HEK293T (cell line): ENCODE data around the gene ENDOG.
A peak's percentile ranks its signal among the peaks of the same experiment; 100 is the strongest.
"Not testable (repeated sequence)": the region's sequence is repeated elsewhere in the genome, so short reads cannot be mapped to it uniquely, and the experiment has no call there.

Experiments used
- CTCF ChIA-PET: fragments of 350-600 bp; formaldehyde crosslinking; extraction: SDS; loops from one replicate; lab custom pipeline; 2021; ENCODE audit warnings: antibody characterized with exemption, inconsistent platforms; lab: Yijun Ruan, JAX
- POLR2A ChIA-PET: fragments of 350-600 bp; formaldehyde crosslinking; extraction: SDS; loops from one replicate; lab custom pipeline; 2020; ENCODE audit warnings: antibody characterized with exemption, inconsistent platforms; lab: Yijun Ruan, JAX
- DNase-seq: peaks from one replicate; pipeline ENCODE4 v3.0.0; 2012; ENCODE audit warnings: mixed read lengths; ENCODE audit errors: extremely low spot score
- ARNT ChIP-seq: fragments of 450-650 bp; IDR thresholded peaks from 2 replicates; pipeline ENCODE4 v1.6.1; 2017; ENCODE audit warnings: mild to moderate bottlenecking
- BHLHE40 ChIP-seq: fragments of 450-650 bp; IDR thresholded peaks from 2 replicates; pipeline ENCODE4 v1.6.1; 2016; ENCODE audit warnings: mild to moderate bottlenecking, moderate library complexity, borderline replicate concordance
- CTBP1 ChIP-seq: fragments of 450-650 bp; IDR thresholded peaks from 2 replicates; pipeline ENCODE4 v1.6.1; 2016; ENCODE audit warnings: borderline replicate concordance
- ELF4 ChIP-seq: fragments of 450-650 bp; IDR thresholded peaks from 2 replicates; pipeline ENCODE4 v1.6.1; 2017; ENCODE audit warnings: antibody characterized with exemption
- FOXA1 ChIP-seq: fragments of 450-650 bp; IDR thresholded peaks from 2 replicates; pipeline ENCODE4 v1.6.1; 2016; ENCODE audit warnings: mild to moderate bottlenecking
- FOXK2 ChIP-seq: fragments of 450-650 bp; IDR thresholded peaks from 2 replicates; pipeline ENCODE4 v1.6.1; 2016; ENCODE audit warnings: mild to moderate bottlenecking
- FOXM1 ChIP-seq: fragments of 450-650 bp; IDR thresholded peaks from 2 replicates; pipeline ENCODE4 v1.6.1; 2017; ENCODE audit warnings: mild to moderate bottlenecking, borderline replicate concordance
- HDGF ChIP-seq: fragments of 450-650 bp; IDR thresholded peaks from 2 replicates; pipeline ENCODE4 v1.6.1; 2017; ENCODE audit warnings: antibody characterized with exemption, borderline replicate concordance
- L3MBTL2 ChIP-seq: fragments of 450-650 bp; conservative IDR thresholded peaks from 2 replicates; pipeline ENCODE4 v1.6.1; 2016; ENCODE audit warnings: mild to moderate bottlenecking
- LEF1 ChIP-seq: fragments of 450-650 bp; IDR thresholded peaks from 2 replicates; pipeline ENCODE4 v1.6.1; 2017; ENCODE audit warnings: mild to moderate bottlenecking, borderline replicate concordance
- NFRKB ChIP-seq: fragments of 450-650 bp; IDR thresholded peaks from 2 replicates; pipeline ENCODE4 v1.6.1; 2016; ENCODE audit warnings: mild to moderate bottlenecking, moderate library complexity
- PKNOX1 ChIP-seq: fragments of 450-650 bp; IDR thresholded peaks from 2 replicates; pipeline ENCODE4 v1.6.1; 2016
- SP1 ChIP-seq: fragments of 450-650 bp; IDR thresholded peaks from 2 replicates; pipeline ENCODE4 v1.6.1; 2017
- SUZ12 ChIP-seq: fragments of 450-650 bp; IDR thresholded peaks from 2 replicates; pipeline ENCODE4 v1.6.1; 2016; ENCODE audit warnings: mild to moderate bottlenecking
- TARDBP ChIP-seq: fragments of 450-650 bp; IDR thresholded peaks from 2 replicates; pipeline ENCODE4 v1.6.1; 2016
- ZNF384 ChIP-seq: fragments of 450-650 bp; IDR thresholded peaks from 2 replicates; pipeline ENCODE4 v1.6.1; 2016

ENDOG gene

GRCh38 chr9:128862401-128862851 is 44.1 kb downstream of the ENDOG start:
- ChIA-PET CTCF (interaction anchor here (0.7 to 2.2 kb wide), 3 partner anchors 9 to 66 kb away, joined by 3 to 7 read pairs (median 6); no protein-coding TSS in a partner anchor), POLR2A (interaction anchor here (1.4 kb wide), 1 partner anchor 33 kb away, joined by 3 read pairs; the partner anchor contains the start of gene SPOUT1)
- no peak for DNase-seq
- TF ChIP-seq FOXM1 (no peak), CTBP1 (no peak), L3MBTL2 (no peak), BHLHE40 (no peak), ARNT (no peak), FOXK2 (no peak), TARDBP (no peak), NFRKB (no peak), SUZ12 (no peak)

- POLR2A ChIA-PET, result no interaction called here
- DNase-seq, result peak; percentile 89
- TF ChIP-seq CTBP1 (no peak), TARDBP (no peak), ARNT (no peak), NFRKB (no peak), LEF1 (no peak), PKNOX1 (no peak), HDGF (no peak), FOXM1 (no peak), FOXK2 (no peak), ZNF384 (no peak), SUZ12 (no peak), BHLHE40 (no peak), FOXA1 (no peak), SP1 (no peak), ELF4 (no peak), L3MBTL2 (no peak)
- CTCF ChIA-PET, result interaction anchor here (0.7 to 2.2 kb wide), 2 partner anchors 59 to 372 kb away, joined by 6 to 7 read pairs; no protein-coding TSS in a partner anchor
These were observed 45.3 kb downstream of the ENDOG start for GRCh38 chr9:128863647-128864046.

- no peak for DNase-seq
- CTCF ChIA-PET, result interaction anchor here (0.8 kb wide), 1 partner anchor 8 kb away, joined by 3 read pairs; no protein-coding TSS in a partner anchor
- no peak for TF ChIP-seq CTBP1
- TF ChIP-seq FOXM1, result no peak
- no peak for TF ChIP-seq SP1
- no peak for TF ChIP-seq L3MBTL2
- TF ChIP-seq HDGF, result no peak
- no peak for TF ChIP-seq TARDBP
- no peak for TF ChIP-seq SUZ12
- TF ChIP-seq ARNT, result no peak
- no peak for TF ChIP-seq NFRKB
- no peak for TF ChIP-seq PKNOX1
- TF ChIP-seq BHLHE40, result no peak
- no peak for TF ChIP-seq ZNF384
- TF ChIP-seq FOXA1, result no peak
- POLR2A ChIA-PET, result interaction anchor here (0.6 kb wide), 1 partner anchor 160 kb away, joined by 3 read pairs; no protein-coding TSS in a partner anchor
These were observed 52.0 kb downstream of the ENDOG start for GRCh38 chr9:128870128-128870940.

- DNase-seq, result not testable (repeated sequence)
- ChIA-PET POLR2A (interaction anchor here (0.6 kb wide), 1 partner anchor 161 kb away, joined by 3 read pairs; no protein-coding TSS in a partner anchor), CTCF (interaction anchor here (0.8 kb wide), 1 partner anchor 9 kb away, joined by 3 read pairs; no protein-coding TSS in a partner anchor)
These were observed 52.6 kb downstream of the ENDOG start for GRCh38 chr9:128870941-128871265.
